ENCODE results near the gene CBR4. TPM values are rescaled to one million over a fixed set of nuclear protein-coding genes. Genes with fewer than 3 reads are reported as not detected.

Gene CBR4
- polyA plus RNA-seq, 1 donor (not counting 4 experiments of a cell fraction or from before 2014, with no cell fraction given) = 9.1 TPM

GRCh38 chr4:168981942-168982341, 28.1 kb downstream of the CBR4 start:
- no peaks in the 10 kb centered on the region for H3K79me2 ChIP-seq (ENCODE audit: control insufficient read depth, insufficient read depth, low read length)
- no peak overlapping the region for H3K4me3 ChIP-seq (ENCODE audit: control insufficient read depth in 2 of 3, extremely low read depth in 1 of 3, insufficient read depth in 2 of 3, low read depth in 1 of 3, low read length in 3 of 3)
- no peaks in the 10 kb centered on the region for H3K27me3 ChIP-seq (ENCODE audit: control insufficient read depth, extremely low read depth, insufficient read depth, low read length)
- no peak overlapping the region for H2AFZ ChIP-seq (ENCODE audit: control insufficient read depth, low read length)
- H4K20me1 ChIP-seq (ENCODE audit: control insufficient read depth, extremely low read depth, insufficient read depth, low read length) = no peaks in the 10 kb centered on the region
- no peak overlapping the region for H3K27ac ChIP-seq (ENCODE audit: control insufficient read depth, insufficient read depth, low read length)
- dilution Hi-C loops (cut with MboI; ENCODE audit: extremely low pct_ligation_motif_present, low sequenced_read_pairs) = no loop called here
- TF ChIP-seq EZH2 (IDR thresholded peaks at IDR 0.05; ENCODE audit: low read length) = no peak
- TF ChIP-seq CTCF (optimal IDR thresholded peaks at IDR 0.05 in 1 of 3, IDR thresholded peaks at IDR 0.05 in 1 of 3, conservative IDR thresholded peaks at IDR 0.05 in 1 of 3; ENCODE audit: extremely low read depth in 1 of 3, insufficient read depth in 2 of 3, low read length in 3 of 3) = no peak
- peaks cover 8% of the 10 kb centered on the region for H3K4me1 ChIP-seq (ENCODE audit: control insufficient read depth, extremely low read depth, insufficient read depth, low read length)
- no peak for DNase-seq (ENCODE audit: low read depth, low spot score)
- H3K36me3 ChIP-seq (ENCODE audit: control insufficient read depth in 2 of 2, extremely low read depth in 1 of 2, insufficient read depth in 2 of 2, low read length in 2 of 2) = peaks cover 0 to 9% of the 10 kb centered on the region in 2 experiments
- no peaks in the 10 kb centered on the region for H3K9me3 ChIP-seq (ENCODE audit: control insufficient read depth, low read depth, low read length)
- H3K9ac ChIP-seq (ENCODE audit: control insufficient read depth, extremely low read depth, insufficient read depth, low read length) = no peak overlapping the region
- H3K4me2 ChIP-seq (ENCODE audit: control insufficient read depth, extremely low read depth, insufficient read depth, low read depth, low read length) = no peak overlapping the region
- no peak for FAIRE-seq
- H3K9me1 ChIP-seq (ENCODE audit: control insufficient read depth, extremely low read depth, insufficient read depth, low read length) = no peaks in the 10 kb centered on the region

- TF ChIP-seq EZH2 (IDR thresholded peaks at IDR 0.05; ENCODE audit: low read length) (no peak), CTCF (optimal IDR thresholded peaks at IDR 0.05 in 1 of 3, IDR thresholded peaks at IDR 0.05 in 1 of 3, conservative IDR thresholded peaks at IDR 0.05 in 1 of 3; ENCODE audit: extremely low read depth in 1 of 3, insufficient read depth in 2 of 3, low read length in 3 of 3) (no peak)
- H3K79me2 ChIP-seq (ENCODE audit: control insufficient read depth, insufficient read depth, low read length) = no peaks in the 10 kb centered on the region
- no peaks in the 10 kb centered on the region for H4K20me1 ChIP-seq (ENCODE audit: control insufficient read depth, extremely low read depth, insufficient read depth, low read length)
- FAIRE-seq (peak; percentile 61), DNase-seq (ENCODE audit: low read depth, low spot score) (no peak)
- no peaks in the 10 kb centered on the region for H3K27me3 ChIP-seq (ENCODE audit: control insufficient read depth, extremely low read depth, insufficient read depth, low read length)
- dilution Hi-C loops (cut with MboI; ENCODE audit: extremely low pct_ligation_motif_present, low sequenced_read_pairs) = no loop called here
- no peak overlapping the region for H2AFZ ChIP-seq (ENCODE audit: control insufficient read depth, low read length)
- H3K4me1 ChIP-seq (ENCODE audit: control insufficient read depth, extremely low read depth, insufficient read depth, low read length) = peaks cover 8% of the 10 kb centered on the region
- no peaks in the 10 kb centered on the region for H3K9me1 ChIP-seq (ENCODE audit: control insufficient read depth, extremely low read depth, insufficient read depth, low read length)
- no peak overlapping the region for H3K27ac ChIP-seq (ENCODE audit: control insufficient read depth, insufficient read depth, low read length)
- no peak overlapping the region for H3K4me3 ChIP-seq (ENCODE audit: control insufficient read depth in 2 of 3, extremely low read depth in 1 of 3, insufficient read depth in 2 of 3, low read depth in 1 of 3, low read length in 3 of 3)
- H3K9ac ChIP-seq (ENCODE audit: control insufficient read depth, extremely low read depth, insufficient read depth, low read length) = no peak overlapping the region
- no peaks in the 10 kb centered on the region for H3K9me3 ChIP-seq (ENCODE audit: control insufficient read depth, low read depth, low read length)
- peaks cover 0 to 7% of the 10 kb centered on the region in 2 experiments for H3K36me3 ChIP-seq (ENCODE audit: control insufficient read depth in 2 of 2, extremely low read depth in 1 of 2, insufficient read depth in 2 of 2, low read length in 2 of 2)
- H3K4me2 ChIP-seq (ENCODE audit: control insufficient read depth, extremely low read depth, insufficient read depth, low read depth, low read length) = no peak overlapping the region
Measured at GRCh38 chr4:168981460-168981859, 28.6 kb downstream of the CBR4 start.
